MM.1S (cell line): Measurements from ENCODE around the gene LHPP.

Source experiments
- DNase-seq: peaks from one replicate; pipeline ENCODE4 v3.0.0-alpha.2; 2015
- H2AFZ ChIP-seq: fragments of 300-600 bp; sonication (generic); 2 replicates; pipeline ENCODE4 v1.6.0; 2016; ENCODE audit warnings: antibody characterized with exemption, low read length
- H3F3A ChIP-seq: fragments of 300-600 bp; sonication (generic); 2 replicates; pipeline ENCODE4 v1.6.1; 2016; ENCODE audit warnings: mild to moderate bottlenecking, antibody characterized with exemption, low read length, moderate library complexity, mixed read lengths; ENCODE audit not compliant: insufficient read depth
- H3K27ac ChIP-seq: fragments of 300-600 bp; sonication (generic); 2 replicates; pipeline ENCODE4 v1.5.1; 2016; ENCODE audit warnings: mild to moderate bottlenecking, low read length
- H3K27me3 ChIP-seq: fragments of 300-600 bp; sonication (generic); replicated peaks from 2 replicates; pipeline ENCODE4 v1.6.0; 2016; ENCODE audit warnings: low read length; ENCODE audit not compliant: insufficient read depth
- H3K36me3 ChIP-seq: fragments of 300-600 bp; sonication (generic); replicated peaks from 2 replicates; pipeline ENCODE4 v1.6.1; 2016; ENCODE audit warnings: mild to moderate bottlenecking, low read length, mixed read lengths; ENCODE audit not compliant: insufficient read depth
- H3K4me1 ChIP-seq: fragments of 300-600 bp; sonication (generic); 2 replicates; pipeline ENCODE4 v1.6.1; 2016; ENCODE audit warnings: low read length, mixed read lengths
- H3K4me2 ChIP-seq: fragments of 300-600 bp; sonication (generic); 2 replicates; pipeline ENCODE4 v1.6.0; 2016; ENCODE audit warnings: low read depth, low read length
- H3K4me3 ChIP-seq: fragments of 300-600 bp; sonication (generic); 2 replicates; pipeline ENCODE4 v1.5.1; 2016; ENCODE audit warnings: low read length, mixed read lengths
- H3K79me2 ChIP-seq: fragments of 300-600 bp; sonication (generic); 2 replicates; pipeline ENCODE4 v1.6.1; 2016; ENCODE audit warnings: mixed run types, low read length, mixed read lengths
- H3K9ac ChIP-seq: fragments of 300-600 bp; sonication (generic); 2 replicates; pipeline ENCODE4 v1.6.1; 2016; ENCODE audit warnings: low read length, mixed read lengths
- H3K9me2 ChIP-seq: fragments of 300-600 bp; sonication (generic); replicated peaks from 2 replicates; pipeline ENCODE4 v1.6.1; 2016; ENCODE audit warnings: mild to moderate bottlenecking, low read length, mixed read lengths; ENCODE audit not compliant: insufficient read depth
- H3K9me3 ChIP-seq: fragments of 300-600 bp; sonication (generic); replicated peaks from 2 replicates; pipeline ENCODE4 v1.6.1; 2016; ENCODE audit warnings: mild to moderate bottlenecking, low read length, mixed read lengths; ENCODE audit not compliant: insufficient read depth
- H4K20me1 ChIP-seq: fragments of 300-600 bp; sonication (generic); 2 replicates; pipeline ENCODE4 v1.6.1; 2016; ENCODE audit warnings: mild to moderate bottlenecking, low read length, moderate library complexity, mixed read lengths; ENCODE audit not compliant: insufficient read depth
- EZH2 ChIP-seq: fragments of 300-600 bp; sonication (generic); optimal IDR thresholded peaks from 2 replicates; pipeline ENCODE3; 2017; ENCODE audit warnings: low read depth, mild to moderate bottlenecking, antibody characterized with exemption, low read length, mixed read lengths
- EZH2phosphoT487 ChIP-seq: fragments of 300-600 bp; sonication (generic); IDR thresholded peaks from 2 replicates; pipeline ENCODE4 v1.6.1; 2018; ENCODE audit warnings: antibody characterized with exemption, low read length
- TF ChIP-seq, protein P1 (sequence below): fragments of 300-600 bp; sonication (generic); IDR thresholded peaks from 2 replicates; pipeline ENCODE4 v1.5.1; 2016; ENCODE audit warnings: antibody characterized with exemption, low read length, mixed read lengths

LHPP gene

DNA sequence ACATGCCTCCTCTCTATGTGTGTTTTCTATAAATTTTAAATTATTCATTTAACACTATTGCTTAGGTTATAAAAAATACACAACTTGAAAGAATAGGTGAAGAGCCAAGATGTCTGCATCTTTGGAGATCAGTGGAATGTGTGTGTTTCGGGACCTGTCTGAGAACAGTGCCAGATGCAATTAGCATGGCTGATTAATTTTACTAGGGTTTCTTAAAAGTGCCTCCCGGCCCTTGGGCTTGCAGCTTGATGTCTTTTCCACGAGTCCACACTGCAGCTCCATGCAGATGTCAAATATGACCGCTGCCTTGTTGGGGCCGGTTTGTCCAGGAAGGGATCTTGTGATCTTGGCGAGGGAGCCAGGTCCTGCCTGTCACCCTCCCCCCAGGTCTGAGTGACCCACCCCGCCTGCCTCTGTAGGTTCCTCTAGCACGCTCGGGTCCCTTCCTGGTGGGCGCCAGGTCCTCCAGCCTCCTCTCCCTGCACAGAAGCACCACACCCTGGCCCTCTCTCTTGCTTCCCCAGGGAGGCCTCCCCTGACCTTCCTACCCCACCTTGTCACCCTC, 20.7 kb downstream of the LHPP start:
- H3K9me3 ChIP-seq: no peaks in the 10 kb centered on the region
- no peak overlapping the region for H3K27ac ChIP-seq
- no peaks in the 10 kb centered on the region for H3K4me1 ChIP-seq
- no peaks in the 10 kb centered on the region for H3K27me3 ChIP-seq
- H3K79me2 ChIP-seq: no peaks in the 10 kb centered on the region
- no peak overlapping the region for H3K4me2 ChIP-seq
- TF ChIP-seq EZH2: no peak
- no peaks in the 10 kb centered on the region for H3K9me2 ChIP-seq
- H3F3A ChIP-seq: no peaks in the 10 kb centered on the region
- H3K9ac ChIP-seq: no peak overlapping the region
- H4K20me1 ChIP-seq: no peaks in the 10 kb centered on the region
- no peaks in the 10 kb centered on the region for H3K36me3 ChIP-seq
- H3K4me3 ChIP-seq: no peak overlapping the region
- no peak for DNase-seq
- H2AFZ ChIP-seq: no peak overlapping the region

DNA sequence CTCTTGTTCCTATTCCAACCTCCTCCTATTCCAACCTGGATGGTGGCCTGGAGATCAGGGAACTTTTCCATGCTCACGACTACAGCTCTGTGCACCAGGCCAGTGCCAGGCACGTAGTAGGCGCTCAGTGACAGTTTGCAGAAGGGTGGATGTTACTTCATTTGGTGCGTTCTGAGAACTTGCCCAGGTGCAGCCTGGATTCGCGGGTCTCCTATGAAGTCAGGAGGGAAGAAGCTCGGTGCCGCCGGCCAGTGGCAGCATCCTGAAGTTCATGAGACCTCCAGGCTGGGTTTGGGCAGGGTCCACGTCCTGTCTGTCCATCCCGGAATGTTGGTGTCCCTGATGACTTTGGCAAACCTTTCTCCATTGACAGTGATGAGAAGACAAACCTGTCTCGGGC, 21.3 kb downstream of the LHPP start:
- no peaks in the 10 kb centered on the region for H3K9me3 ChIP-seq
- H4K20me1 ChIP-seq: no peaks in the 10 kb centered on the region
- no peak for DNase-seq
- H3K4me1 ChIP-seq: peaks cover under 1% of the 10 kb centered on the region; the same call in 1 of the 2 replicates
- no peak overlapping the region for H2AFZ ChIP-seq
- H3K27ac ChIP-seq: no peak overlapping the region
- H3K9ac ChIP-seq: no peak overlapping the region
- no peaks in the 10 kb centered on the region for H3K27me3 ChIP-seq
- no peaks in the 10 kb centered on the region for H3F3A ChIP-seq
- no peaks in the 10 kb centered on the region for H3K79me2 ChIP-seq
- no peak overlapping the region for H3K4me2 ChIP-seq
- H3K36me3 ChIP-seq: no peaks in the 10 kb centered on the region
- H3K9me2 ChIP-seq: no peaks in the 10 kb centered on the region
- TF ChIP-seq EZH2 (no peak), EZH2phosphoT487 (no peak)
- TF ChIP-seq, protein P1, sequence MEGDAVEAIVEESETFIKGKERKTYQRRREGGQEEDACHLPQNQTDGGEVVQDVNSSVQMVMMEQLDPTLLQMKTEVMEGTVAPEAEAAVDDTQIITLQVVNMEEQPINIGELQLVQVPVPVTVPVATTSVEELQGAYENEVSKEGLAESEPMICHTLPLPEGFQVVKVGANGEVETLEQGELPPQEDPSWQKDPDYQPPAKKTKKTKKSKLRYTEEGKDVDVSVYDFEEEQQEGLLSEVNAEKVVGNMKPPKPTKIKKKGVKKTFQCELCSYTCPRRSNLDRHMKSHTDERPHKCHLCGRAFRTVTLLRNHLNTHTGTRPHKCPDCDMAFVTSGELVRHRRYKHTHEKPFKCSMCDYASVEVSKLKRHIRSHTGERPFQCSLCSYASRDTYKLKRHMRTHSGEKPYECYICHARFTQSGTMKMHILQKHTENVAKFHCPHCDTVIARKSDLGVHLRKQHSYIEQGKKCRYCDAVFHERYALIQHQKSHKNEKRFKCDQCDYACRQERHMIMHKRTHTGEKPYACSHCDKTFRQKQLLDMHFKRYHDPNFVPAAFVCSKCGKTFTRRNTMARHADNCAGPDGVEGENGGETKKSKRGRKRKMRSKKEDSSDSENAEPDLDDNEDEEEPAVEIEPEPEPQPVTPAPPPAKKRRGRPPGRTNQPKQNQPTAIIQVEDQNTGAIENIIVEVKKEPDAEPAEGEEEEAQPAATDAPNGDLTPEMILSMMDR: no peak
- no peak overlapping the region for H3K4me3 ChIP-seq

DNA sequence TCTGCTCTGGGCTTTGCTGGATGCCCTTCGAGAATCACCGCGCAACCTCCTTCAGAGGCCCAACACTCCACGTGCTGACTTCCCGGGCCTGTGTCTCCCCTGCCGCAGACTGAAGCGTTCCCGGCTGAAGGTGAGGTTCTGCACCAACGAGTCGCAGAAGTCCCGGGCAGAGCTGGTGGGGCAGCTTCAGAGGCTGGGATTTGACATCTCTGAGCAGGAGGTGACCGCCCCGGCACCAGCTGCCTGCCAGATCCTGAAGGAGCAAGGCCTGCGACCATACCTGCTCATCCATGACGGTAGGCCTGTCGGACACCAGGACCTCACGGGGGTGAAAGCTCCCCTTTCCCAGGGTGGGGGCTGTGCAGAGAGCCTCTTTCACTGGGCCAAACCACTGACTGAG, 22.4 kb downstream of the LHPP start:
- Histone ChIP-seq H3K79me2 (no peaks in the 10 kb centered on the region), H3K4me2 (no peak overlapping the region), H3K4me1 (peaks cover 12% of the 10 kb centered on the region), H4K20me1 (no peaks in the 10 kb centered on the region), H3K9me2 (no peaks in the 10 kb centered on the region), H3K27ac (no peak overlapping the region), H2AFZ (no peak overlapping the region), H3F3A (no peaks in the 10 kb centered on the region; the same call in 1 of the 2 replicates), H3K9ac (no peak overlapping the region), H3K4me3 (no peak overlapping the region), H3K27me3 (no peaks in the 10 kb centered on the region), H3K36me3 (no peaks in the 10 kb centered on the region), H3K9me3 (no peaks in the 10 kb centered on the region)
- DNase-seq: no peak
- no peak for TF ChIP-seq EZH2phosphoT487
- TF ChIP-seq, protein P1: no peak
- no peak for TF ChIP-seq EZH2

DNA sequence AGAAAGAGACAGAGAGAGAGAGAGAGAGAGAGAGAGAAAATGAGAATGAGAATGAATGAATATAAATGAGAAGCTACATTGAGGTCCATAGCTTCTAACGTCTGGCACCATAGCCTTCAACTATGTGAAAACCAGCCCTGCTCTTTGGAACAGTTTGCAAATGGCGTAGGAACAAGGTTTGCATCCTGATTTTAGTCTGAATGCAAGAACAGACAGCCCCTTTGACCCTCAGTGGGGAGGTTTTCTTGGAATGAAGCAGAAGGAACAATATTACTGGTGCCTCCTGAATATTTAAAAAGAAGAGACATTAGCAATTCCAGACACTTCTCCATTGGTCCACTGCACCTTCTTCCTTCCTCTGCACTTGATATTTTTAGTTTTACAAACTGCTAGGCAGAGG, 23.0 kb downstream of the LHPP start:
- H2AFZ ChIP-seq: no peak overlapping the region
- no peaks in the 10 kb centered on the region for H4K20me1 ChIP-seq
- no peak overlapping the region for H3K4me2 ChIP-seq
- H3K4me3 ChIP-seq: no peak overlapping the region
- H3F3A ChIP-seq: no peaks in the 10 kb centered on the region; the same call in 1 of the 2 replicates
- H3K4me1 ChIP-seq: peaks cover 15% of the 10 kb centered on the region
- no peaks in the 10 kb centered on the region for H3K36me3 ChIP-seq
- H3K79me2 ChIP-seq: no peaks in the 10 kb centered on the region
- H3K27ac ChIP-seq: no peak overlapping the region
- H3K27me3 ChIP-seq: no peaks in the 10 kb centered on the region
- TF ChIP-seq EZH2 (no peak), EZH2phosphoT487 (no peak)
- H3K9ac ChIP-seq: no peak overlapping the region
- H3K9me2 ChIP-seq: no peaks in the 10 kb centered on the region
- H3K9me3 ChIP-seq: no peaks in the 10 kb centered on the region
- no peak for DNase-seq
